Lower lobe of right lung (tissue), 2 donors: Measurements from ENCODE around the gene THBS1. TPM values are rescaled to one million over a fixed set of nuclear protein-coding genes. Genes with fewer than 3 reads are reported as not detected.

Experiments
- ATAC-seq, 2 donors: fragments of 200-7000 bp; cut with Tn5 transposase; one replicate each; pipeline ENCODE4 v1.9.1; 2020 to 2022; ENCODE audit warnings: mild to moderate bottlenecking in 2 of 2, moderate library complexity in 2 of 2
- DNase-seq: peaks from one replicate; pipeline ENCODE4 v3.0.0-alpha.2; 2020
- H3K27ac ChIP-seq: fragments of 200-600 bp; one replicate; pipeline ENCODE4 v1.8.0; 2022
- H3K27me3 ChIP-seq: fragments of 200-600 bp; one replicate; pipeline ENCODE4 v1.8.0; 2022; ENCODE audit warnings: low read depth
- H3K36me3 ChIP-seq: fragments of 200-600 bp; one replicate; pipeline ENCODE4 v1.8.0; 2022; ENCODE audit warnings: mild to moderate bottlenecking
- H3K4me1 ChIP-seq: fragments of 200-600 bp; one replicate; pipeline ENCODE4 v1.8.0; 2022
- H3K4me3 ChIP-seq: fragments of 200-600 bp; one replicate; pipeline ENCODE4 v1.8.0; 2022; ENCODE audit warnings: mild to moderate bottlenecking
- H3K9me3 ChIP-seq: fragments of 200-600 bp; one replicate; pipeline ENCODE4 v1.8.0; 2022
- intact Hi-C: fragments of 100-400 bp; cut with DNase I; formaldehyde crosslinking; loops from one replicate; pipeline ENCODE4 v1.11.0; 2022
- total RNA-seq: library from RNA; stranded (reverse); fragmentation: NEBNext Ultra II Directional; extraction: Animal tissue kit (Norgen Biotek cat#: 25700); gene quantifications from one replicate; pipeline ENCODE4 v1.2.1, GENCODE V29; 2021
- TF ChIP-seq, protein P1 (sequence below): fragments of 200-600 bp; IDR thresholded peaks from one replicate; pipeline ENCODE4 v1.8.0; 2022; ENCODE audit warnings: antibody characterized with exemption, mild to moderate bottlenecking
- donor health status: DM: no; HTN: yes; CAD: no; lungs with severe emphysema.

The THBS1 gene
- total RNA-seq, 1 donor from 2014 or later, result 226 TPM

DNA sequence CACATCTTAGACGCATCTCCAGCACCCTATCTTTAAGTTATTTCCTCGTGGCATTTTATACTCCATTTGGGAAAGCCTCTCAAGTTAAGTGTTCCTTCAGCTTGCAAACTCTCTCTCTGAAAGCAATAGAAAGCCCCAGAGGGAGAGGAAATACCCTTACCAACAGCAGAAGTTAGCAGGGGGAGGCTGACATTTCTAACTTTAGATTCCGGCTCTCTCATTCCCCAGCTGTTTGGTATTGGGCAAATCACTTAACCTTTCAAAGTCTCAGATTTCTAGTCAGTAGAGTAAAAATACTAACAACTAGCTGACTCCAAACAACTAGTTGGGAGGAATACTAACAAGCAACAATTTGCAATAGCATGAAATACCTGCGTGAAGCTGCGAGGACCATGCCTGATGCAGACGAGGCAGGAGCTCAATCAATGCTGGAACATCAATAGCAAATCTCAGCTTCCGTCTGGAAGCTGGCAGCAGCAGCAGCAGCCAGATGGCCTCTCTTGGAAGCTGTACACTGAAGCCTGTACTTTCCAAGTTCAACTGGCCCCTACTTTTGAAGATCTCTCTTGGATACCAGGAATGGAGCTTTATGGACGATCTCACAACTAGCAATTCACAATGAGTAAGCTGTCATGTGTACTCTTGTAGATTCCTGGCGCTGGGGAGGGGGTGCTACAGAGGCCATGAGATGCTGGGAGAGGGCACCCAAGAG, 47.8 kb downstream of the THBS1 start:
- ATAC-seq, result no peak
- DNase-seq, result no peak
- Histone ChIP-seq H3K4me3 (no peak overlapping the region), H3K27ac (peak overlapping the region; percentile 64), H3K27me3 (no peaks in the 10 kb centered on the region), H3K9me3 (no peaks in the 10 kb centered on the region), H3K4me1 (peaks cover 51% of the 10 kb centered on the region), H3K36me3 (no peaks in the 10 kb centered on the region)
- intact Hi-C loops, result no loop called here
- TF ChIP-seq, protein P1, sequence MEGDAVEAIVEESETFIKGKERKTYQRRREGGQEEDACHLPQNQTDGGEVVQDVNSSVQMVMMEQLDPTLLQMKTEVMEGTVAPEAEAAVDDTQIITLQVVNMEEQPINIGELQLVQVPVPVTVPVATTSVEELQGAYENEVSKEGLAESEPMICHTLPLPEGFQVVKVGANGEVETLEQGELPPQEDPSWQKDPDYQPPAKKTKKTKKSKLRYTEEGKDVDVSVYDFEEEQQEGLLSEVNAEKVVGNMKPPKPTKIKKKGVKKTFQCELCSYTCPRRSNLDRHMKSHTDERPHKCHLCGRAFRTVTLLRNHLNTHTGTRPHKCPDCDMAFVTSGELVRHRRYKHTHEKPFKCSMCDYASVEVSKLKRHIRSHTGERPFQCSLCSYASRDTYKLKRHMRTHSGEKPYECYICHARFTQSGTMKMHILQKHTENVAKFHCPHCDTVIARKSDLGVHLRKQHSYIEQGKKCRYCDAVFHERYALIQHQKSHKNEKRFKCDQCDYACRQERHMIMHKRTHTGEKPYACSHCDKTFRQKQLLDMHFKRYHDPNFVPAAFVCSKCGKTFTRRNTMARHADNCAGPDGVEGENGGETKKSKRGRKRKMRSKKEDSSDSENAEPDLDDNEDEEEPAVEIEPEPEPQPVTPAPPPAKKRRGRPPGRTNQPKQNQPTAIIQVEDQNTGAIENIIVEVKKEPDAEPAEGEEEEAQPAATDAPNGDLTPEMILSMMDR, result no peak

DNA sequence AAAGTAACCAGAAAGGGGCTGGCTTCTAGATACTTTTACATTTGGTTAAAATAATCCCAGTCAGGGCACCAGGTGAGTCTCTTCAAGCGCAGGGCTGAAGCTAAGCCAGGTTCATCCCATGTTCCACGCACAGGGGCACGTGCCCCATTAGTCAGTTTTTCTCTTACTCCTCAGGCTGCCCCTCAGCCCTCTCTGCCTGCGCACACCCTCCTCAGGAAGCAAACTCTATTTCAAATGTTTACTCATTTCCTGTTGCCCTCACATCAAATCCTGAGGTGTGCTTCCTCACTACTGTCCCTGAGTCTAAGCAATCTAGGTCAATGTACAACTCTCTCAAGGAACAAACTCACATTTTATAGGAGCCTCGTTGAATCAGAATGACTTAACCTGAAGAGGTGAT, 48.5 kb downstream of the THBS1 start:
- ATAC-seq, result peak in 1 of 2 donors; percentile 34
- H3K4me1 ChIP-seq, result peaks cover 45% of the 10 kb centered on the region
- no peak for DNase-seq
- H3K4me3 ChIP-seq, result no peak overlapping the region
- no peaks in the 10 kb centered on the region for H3K36me3 ChIP-seq
- peak overlapping the region; percentile 64 for H3K27ac ChIP-seq
- intact Hi-C loops, result no loop called here
- TF ChIP-seq, protein P1, result no peak
- no peaks in the 10 kb centered on the region for H3K9me3 ChIP-seq
- no peaks in the 10 kb centered on the region for H3K27me3 ChIP-seq

DNA sequence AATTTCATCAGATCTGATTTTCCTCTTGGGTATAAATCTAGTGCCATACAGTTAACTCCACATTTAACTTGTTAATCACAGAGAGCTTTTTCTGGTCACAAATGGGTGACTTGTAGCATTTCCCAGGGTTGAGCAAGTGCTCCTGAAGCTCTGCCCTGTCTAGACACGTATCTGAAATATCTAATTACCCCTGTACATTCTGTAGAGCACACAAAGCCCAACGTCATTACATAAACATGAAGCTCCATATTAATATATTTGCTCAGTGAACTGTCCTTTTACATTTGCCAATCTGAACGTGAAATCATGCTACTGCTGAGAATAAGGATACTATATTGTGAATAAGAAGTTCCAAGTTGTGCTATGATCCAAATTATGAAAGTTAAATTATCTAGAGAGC, 49.0 kb downstream of the THBS1 start:
- no peak overlapping the region for H3K4me3 ChIP-seq
- intact Hi-C loops, result no loop called here
- ATAC-seq, result no peak
- H3K27me3 ChIP-seq, result no peaks in the 10 kb centered on the region
- TF ChIP-seq, protein P1, result no peak
- H3K9me3 ChIP-seq, result no peaks in the 10 kb centered on the region
- peak overlapping the region; percentile 18 for H3K27ac ChIP-seq
- H3K4me1 ChIP-seq, result peaks cover 40% of the 10 kb centered on the region
- no peak for DNase-seq
- H3K36me3 ChIP-seq, result no peaks in the 10 kb centered on the region

DNA sequence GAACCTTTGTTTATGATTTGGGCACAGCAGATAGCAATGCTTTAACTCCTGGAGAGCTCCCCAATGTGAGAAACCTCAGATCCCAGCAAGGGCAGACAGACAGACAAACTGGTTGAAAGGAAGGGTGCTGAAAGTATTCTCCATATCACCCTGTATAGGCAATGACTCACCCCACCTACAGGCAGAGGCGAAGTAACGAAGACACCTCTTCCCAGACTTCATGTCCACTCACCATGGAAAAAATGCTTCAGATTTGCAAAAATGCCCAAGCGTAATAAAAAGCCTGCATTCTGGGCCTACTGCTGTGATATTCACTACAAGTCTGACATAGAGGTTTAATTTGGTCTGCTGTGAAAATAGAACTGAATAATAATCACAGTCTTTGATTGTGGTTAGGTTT, 50.5 kb downstream of the THBS1 start:
- Histone ChIP-seq H3K4me3 (no peak overlapping the region), H3K27ac (no peak overlapping the region), H3K36me3 (no peaks in the 10 kb centered on the region), H3K9me3 (no peaks in the 10 kb centered on the region), H3K4me1 (peaks cover 28% of the 10 kb centered on the region), H3K27me3 (no peaks in the 10 kb centered on the region)
- no peak for ATAC-seq
- TF ChIP-seq, protein P1, result no peak
- intact Hi-C loops, result no loop called here
- no peak for DNase-seq

DNA sequence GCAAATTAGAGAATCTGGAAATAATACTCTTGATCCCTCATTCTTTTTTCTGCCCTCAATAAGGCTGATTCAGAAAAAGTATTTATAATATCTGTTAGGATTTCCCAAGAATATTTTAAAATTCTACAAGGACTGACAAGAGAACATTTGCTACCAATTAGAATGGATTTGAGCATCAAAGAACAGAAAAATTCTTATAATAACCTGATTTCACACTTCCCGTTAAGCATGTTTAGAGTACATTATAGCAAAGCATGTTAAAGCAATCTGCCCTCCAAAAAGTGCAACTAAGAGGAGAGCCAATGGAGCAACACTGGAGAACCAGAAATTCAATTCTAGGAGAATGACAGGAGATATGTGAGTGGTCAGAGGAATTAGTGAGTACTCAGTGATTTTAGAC, 57.2 kb downstream of the THBS1 start:
- no peak for ATAC-seq
- Histone ChIP-seq H3K4me3 (no peak overlapping the region), H3K4me1 (no peaks in the 10 kb centered on the region), H3K27me3 (no peaks in the 10 kb centered on the region), H3K9me3 (no peaks in the 10 kb centered on the region), H3K36me3 (no peaks in the 10 kb centered on the region), H3K27ac (no peak overlapping the region)
- intact Hi-C loops, result no loop called here
- TF ChIP-seq, protein P1, result no peak
- DNase-seq, result no peak
